Memory B cell (primary cell): ENCODE data around the gene ANAPC2.

ENCODE experiments used
- ATAC-seq: fragments of 150-1000 bp; cut with Tn5 transposase; 2 replicates; pipeline ENCODE4 v1.10.0; 2021; ENCODE audit warnings: low read depth, mild to moderate bottlenecking, moderate library complexity
- DNase-seq, 2 donors: peaks; one replicate each; pipeline ENCODE4 v3.0.0; 2022; ENCODE audit warnings: low spot score in 2 of 2
- H3K27ac Mint-ChIP-seq: one replicate; pipeline ENCODE4 v1.8.0; 2022; ENCODE audit warnings: mild to moderate bottlenecking, moderate library complexity, mixed read lengths
- H3K27me3 Mint-ChIP-seq: one replicate; pipeline ENCODE4 v1.8.0; 2022; ENCODE audit warnings: mixed read lengths
- H3K36me3 Mint-ChIP-seq: one replicate; pipeline ENCODE4 v1.8.0; 2022; ENCODE audit warnings: mild to moderate bottlenecking, mixed read lengths
- H3K4me1 Mint-ChIP-seq: one replicate; pipeline ENCODE4 v1.8.0; 2022; ENCODE audit warnings: mixed read lengths
- H3K4me3 Mint-ChIP-seq: one replicate; pipeline ENCODE4 v1.8.0; 2022; ENCODE audit warnings: mild to moderate bottlenecking, moderate library complexity, mixed read lengths
- H3K9me3 Mint-ChIP-seq: one replicate; pipeline ENCODE4 v1.8.0; 2022; ENCODE audit warnings: mixed read lengths

ANAPC2 gene

DNA sequence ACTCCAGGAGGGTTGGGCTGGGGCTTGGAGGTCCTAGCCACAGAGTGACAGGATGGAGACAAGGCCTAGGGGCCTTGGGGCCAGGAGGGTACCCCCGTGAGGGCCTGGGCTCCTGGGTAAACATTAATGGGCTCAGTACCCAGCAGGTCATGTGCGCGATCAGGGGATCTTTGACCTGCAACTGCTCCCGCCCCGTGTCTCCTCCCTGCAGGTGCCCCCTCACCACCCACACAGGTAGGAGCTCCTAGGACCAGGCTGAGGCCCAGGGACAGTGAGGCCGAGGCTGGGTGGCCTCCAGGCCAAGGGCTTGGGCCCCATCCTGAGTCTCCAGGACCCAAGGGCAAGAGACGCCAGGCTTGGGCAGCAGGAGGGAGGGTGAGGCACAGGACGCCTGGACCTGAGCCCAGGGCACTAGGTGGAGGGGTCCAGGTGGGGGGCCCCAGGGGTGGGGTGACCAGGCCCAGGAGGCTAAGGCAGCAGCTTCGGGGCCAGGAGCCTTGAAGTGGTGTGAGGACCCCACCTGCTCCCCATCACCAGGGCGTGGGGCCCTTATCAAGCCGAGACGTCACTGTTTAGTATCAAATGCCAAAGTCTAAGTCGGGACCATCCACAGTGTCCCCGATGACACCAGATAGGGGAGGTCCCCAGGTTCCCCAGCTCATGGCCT, 42.5 kb upstream of the ANAPC2 start, which contains the start of gene SLC34A3:
Gene SLC34A3, plus strand, starts transcription at position 197 of the 667 bp plus-strand sequence. CDS start 802 bp downstream, outside the sequence.
- Mint-ChIP-seq H3K4me3 (no peak within 1 kb of the TSS), H3K27me3 (peaks cover 12% of the 10 kb centered on the region), H3K4me1 (peaks cover 13% of the 10 kb centered on the region), H3K9me3 (no peaks in the 10 kb centered on the region), H3K27ac (no peak within 1 kb of the TSS), H3K36me3 (peaks cover 2% of the 10 kb centered on the region)
- DNase-seq (no peak), ATAC-seq (no peak)

DNA sequence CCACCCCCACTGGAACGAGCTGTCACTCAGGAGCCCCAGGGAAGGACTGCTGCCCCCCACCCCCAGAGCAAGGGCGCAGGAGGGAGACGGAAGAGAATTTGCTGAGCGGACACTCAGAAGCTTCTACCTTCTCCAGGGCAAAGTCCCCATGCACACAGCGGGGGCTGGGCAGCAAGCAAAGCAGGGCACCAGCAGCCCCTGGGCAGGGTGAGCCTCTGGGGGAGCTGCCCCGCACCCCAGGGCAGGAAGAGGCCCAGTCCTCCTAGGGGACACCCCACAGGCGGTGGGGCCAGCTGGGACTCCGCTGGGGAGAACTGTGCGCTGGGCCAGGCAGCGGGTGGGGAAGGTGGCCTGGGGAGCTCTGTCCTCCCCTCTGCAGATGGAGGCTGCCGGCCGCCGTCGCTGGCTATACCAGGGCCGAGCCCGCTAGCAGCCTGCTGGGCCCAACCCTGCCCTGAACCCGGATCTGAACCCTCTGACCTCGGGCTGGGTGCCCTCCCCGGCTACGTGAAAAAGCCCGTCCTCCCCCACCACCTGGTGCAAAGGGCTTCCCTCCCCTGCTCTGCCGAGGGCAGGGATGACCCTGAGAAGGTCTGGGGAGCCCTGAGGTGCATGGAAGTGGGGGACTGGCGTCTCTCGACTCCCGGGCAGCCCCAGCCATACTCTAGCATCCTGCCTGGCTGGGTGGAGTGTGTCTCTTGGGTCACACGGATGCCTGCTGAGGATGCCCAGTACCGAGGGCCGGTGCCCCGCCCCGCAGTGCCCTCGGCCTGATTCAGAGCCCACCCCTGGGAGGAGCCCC, 41.7 kb upstream of the ANAPC2 start:
- Mint-ChIP-seq H3K27me3 (peaks cover 12% of the 10 kb centered on the region), H3K4me1 (peaks cover 8% of the 10 kb centered on the region), H3K36me3 (peaks cover 2% of the 10 kb centered on the region), H3K4me3 (no peak overlapping the region), H3K27ac (no peak overlapping the region), H3K9me3 (no peaks in the 10 kb centered on the region)
- DNase-seq (no peak), ATAC-seq (no peak)

DNA sequence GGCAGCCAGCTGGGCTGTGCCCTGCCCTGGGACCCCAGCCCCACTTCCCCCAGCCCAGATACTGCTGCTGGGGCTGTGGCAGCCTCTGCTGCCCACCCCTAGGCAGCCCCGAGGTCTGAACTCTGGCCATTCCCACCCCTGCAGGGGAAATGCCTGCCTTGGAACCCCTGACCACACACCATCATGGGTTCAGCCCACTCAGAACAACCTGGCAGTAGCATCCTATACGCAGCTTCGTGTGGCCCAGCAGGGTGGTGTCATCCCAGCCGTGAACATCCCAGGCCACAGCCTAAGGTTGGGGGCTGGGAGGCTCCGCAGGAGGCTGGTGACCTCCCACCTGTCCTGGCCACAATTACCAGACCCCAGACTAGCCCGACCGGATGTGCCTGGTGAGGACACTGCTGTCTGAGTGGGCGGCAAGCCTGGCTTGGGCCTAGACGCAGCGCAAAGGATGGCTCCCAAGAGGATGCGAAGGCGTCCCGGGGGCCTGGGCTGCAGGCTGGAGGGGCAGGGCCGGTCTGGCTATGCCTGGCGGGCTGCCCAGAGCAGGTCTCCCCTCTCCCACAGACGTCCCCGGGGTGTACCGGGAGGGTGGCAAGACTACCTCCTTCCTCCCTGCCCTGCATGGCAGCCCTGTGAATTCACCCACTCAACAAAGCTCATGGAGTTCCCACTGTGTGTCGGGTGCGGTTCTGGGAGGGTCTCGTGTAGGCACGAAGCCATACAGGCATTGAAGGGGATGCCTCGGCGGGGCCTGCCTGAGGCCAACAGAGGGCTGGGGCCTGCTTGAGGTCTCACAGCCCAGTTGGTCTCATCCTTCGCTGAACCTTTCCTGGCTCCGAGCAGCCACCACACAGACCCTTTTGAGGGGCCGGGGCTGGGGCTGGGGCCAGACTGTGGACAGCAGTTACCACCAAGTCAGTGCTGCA, 40.9 kb upstream of the ANAPC2 start:
- Mint-ChIP-seq H3K4me3 (no peak overlapping the region), H3K4me1 (peaks cover 3% of the 10 kb centered on the region), H3K36me3 (peaks cover 2% of the 10 kb centered on the region), H3K9me3 (no peaks in the 10 kb centered on the region), H3K27me3 (peaks cover 6% of the 10 kb centered on the region), H3K27ac (no peak overlapping the region)
- DNase-seq, result no peak
- ATAC-seq, result no peak

DNA sequence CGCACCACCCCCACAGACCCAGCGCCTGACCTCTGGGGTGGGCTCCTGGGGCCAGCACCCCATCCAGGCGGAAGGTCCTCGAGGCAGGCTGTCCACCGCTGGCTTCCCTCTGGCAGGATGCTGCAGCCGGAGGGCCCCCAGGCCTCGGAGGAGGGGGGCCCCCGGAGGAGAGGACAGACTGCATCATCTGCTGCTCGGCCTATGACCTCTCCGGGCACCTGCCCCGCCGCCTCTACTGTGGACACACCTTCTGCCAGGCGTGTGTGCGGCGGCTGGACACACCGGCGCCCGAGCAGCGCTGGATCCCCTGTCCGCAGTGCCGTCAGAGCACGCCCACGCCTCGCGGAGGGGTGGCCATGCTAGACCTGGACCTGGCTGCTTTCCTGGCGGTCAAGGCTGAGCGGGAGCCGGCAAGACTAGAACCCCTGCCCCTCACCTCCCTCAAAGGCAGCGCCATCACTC, 40.2 kb upstream of the ANAPC2 start:
- no peaks in the 10 kb centered on the region for H3K9me3 Mint-ChIP-seq
- no peak overlapping the region for H3K4me3 Mint-ChIP-seq
- H3K4me1 Mint-ChIP-seq, result peaks cover 3% of the 10 kb centered on the region
- DNase-seq (no peak), ATAC-seq (no peak)
- no peak overlapping the region for H3K27ac Mint-ChIP-seq
- peaks cover 2% of the 10 kb centered on the region for H3K36me3 Mint-ChIP-seq
- H3K27me3 Mint-ChIP-seq, result peaks cover 6% of the 10 kb centered on the region

DNA sequence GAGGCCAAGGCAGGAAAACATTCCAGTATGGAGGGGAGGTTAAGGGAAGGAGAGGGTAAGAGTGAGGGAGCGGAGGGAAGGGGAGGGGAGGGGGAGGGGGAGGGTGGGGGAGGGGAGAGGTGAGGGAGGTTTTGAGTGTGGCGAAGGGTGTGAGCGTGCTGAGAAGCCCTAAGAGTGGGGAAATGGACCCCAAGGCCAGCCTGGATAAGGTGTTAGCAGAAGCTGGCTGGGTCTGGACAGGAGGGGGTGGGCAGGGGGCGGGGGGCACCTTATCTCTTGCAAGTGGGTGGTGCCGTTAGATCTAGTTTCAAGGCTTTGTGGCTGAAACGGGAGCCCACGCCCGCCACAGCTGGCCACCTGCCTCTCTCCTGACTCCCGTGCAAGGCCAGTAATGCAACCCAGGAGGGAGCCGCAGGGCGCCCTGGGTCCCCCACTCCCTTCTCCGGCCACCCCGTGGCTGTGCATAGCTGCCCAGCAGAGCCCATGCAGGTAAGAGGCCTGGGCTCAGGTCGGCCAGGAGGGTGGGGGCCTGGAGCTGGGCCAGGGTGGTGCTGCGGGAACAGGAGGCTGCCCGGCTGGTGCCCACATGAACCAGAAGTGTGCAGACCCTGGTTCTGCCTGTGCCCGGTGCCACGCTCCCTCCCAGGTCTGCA, 39.6 kb upstream of the ANAPC2 start:
- DNase-seq (no peak), ATAC-seq (no peak)
- Mint-ChIP-seq H3K4me1 (peaks cover 6% of the 10 kb centered on the region), H3K27me3 (peaks cover 6% of the 10 kb centered on the region), H3K4me3 (no peak overlapping the region), H3K9me3 (no peaks in the 10 kb centered on the region), H3K36me3 (peaks cover 2% of the 10 kb centered on the region), H3K27ac (peak overlapping the region; percentile 1)

DNA sequence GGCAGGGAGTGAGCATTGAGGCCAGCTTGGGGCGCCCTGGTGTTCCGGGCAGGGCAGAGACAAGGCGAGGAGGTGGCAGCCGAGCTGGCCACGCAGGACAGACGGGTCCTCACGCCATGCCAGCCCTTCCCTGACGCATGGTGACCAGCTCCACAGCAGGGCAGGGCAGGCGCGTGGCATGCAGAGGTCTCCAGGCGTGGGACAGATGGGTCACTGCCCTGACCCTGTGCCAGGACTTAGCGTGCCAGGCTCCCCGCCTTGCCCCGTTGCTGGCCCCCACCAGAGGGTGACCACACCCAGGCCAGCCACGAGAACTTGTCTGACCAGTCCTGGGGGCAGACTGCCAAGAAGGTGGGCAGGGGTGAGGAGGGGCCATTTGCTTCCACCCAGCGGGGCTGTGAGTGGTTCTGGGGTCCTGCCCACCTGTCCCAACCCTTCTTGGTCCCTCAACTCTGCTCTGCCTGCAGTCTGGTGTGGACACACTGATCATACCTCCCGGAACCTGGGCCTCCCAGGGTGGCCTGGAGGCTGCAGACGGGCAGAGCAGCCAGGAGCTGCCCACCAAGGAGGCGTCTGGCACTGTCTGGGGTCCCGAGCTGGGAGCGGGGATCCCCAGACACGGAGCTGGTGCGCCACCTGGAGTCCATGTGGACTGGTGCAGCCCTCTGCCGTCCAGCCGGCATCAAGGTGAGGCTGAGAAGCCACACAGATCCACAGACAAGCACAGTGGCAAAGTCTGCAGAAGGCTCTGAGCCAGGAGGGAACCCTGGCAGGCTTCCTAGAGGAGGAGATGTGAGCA, 38.9 kb upstream of the ANAPC2 start, which contains the start of gene RNF224:
Gene RNF224, plus strand, starts transcription at position 449 of the 799 bp plus-strand sequence. CDS start 834 bp downstream, outside the sequence.
- H3K36me3 Mint-ChIP-seq, result peaks cover 2% of the 10 kb centered on the region
- ATAC-seq (peak; percentile 42), DNase-seq (peak; percentile 78 to 84)
- H3K4me1 Mint-ChIP-seq, result peaks cover 7% of the 10 kb centered on the region
- peaks cover 6% of the 10 kb centered on the region for H3K27me3 Mint-ChIP-seq
- H3K9me3 Mint-ChIP-seq, result no peaks in the 10 kb centered on the region
- H3K27ac Mint-ChIP-seq, result peak within 1 kb of the TSS; percentile 1
- no peak within 1 kb of the TSS for H3K4me3 Mint-ChIP-seq

DNA sequence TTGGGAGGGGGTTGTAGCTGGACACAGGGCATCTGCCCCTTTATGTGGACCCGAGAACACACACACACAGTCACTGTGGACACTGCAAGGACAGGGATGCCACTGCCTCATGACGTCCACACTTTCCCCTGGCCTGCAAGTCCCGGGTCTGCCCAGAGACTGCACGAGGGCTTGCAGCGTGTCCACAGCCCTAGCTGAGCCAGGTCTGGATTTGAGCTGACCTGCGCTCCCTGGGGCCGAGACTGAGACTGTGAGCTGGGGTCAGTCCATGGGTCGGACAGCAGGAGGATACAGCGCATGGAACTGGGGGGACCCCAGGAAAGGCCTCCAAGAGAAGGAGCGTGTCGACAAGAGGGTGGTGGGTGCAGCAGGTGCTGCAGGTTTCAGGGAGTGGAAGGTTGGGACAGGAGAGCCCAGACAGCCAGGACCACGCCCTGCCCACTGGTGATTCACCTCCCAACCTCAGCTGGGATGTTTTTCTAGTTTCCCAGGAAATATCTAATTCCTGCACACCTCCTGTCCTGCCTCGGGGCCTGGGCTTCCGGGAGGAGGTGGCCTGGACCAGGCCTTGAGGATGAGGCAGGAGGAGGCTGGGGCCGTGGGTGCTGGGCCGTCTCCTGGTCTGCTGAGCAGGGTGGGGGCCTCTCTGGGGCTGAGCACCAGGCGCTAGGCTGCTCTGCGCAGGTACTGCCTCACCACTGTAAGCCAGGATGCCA, 38.1 kb upstream of the ANAPC2 start:
- Mint-ChIP-seq H3K27ac (no peak overlapping the region), H3K4me3 (no peak overlapping the region)

DNA sequence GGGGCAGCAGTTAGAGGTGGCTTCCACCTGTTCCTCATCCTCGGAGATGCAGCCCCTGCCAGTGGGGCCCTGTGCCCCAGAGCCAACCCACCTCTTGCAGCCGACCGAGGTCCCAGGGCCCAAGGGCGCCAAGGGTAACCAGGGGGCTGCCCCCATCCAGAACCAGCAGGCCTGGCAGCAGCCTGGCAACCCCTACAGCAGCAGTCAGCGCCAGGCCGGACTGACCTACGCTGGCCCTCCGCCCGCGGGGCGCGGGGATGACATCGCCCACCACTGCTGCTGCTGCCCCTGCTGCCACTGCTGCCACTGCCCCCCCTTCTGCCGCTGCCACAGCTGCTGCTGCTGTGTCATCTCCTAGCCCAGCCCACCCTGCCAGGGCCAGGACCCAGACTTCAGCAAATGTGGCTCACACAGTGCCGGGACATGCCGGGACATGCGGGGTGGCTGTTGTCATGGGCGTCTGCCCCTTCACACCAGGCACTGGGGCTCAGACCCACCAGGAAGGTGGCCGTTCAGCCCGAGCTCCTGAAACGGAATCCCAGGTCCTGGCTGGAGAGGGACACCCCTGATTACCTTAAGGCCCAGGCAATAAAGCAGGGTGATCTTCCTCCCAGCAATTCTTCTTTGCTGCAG, 37.5 kb upstream of the ANAPC2 start:
- Mint-ChIP-seq H3K9me3 (no peaks in the 10 kb centered on the region), H3K36me3 (peaks cover 2% of the 10 kb centered on the region), H3K27ac (no peak overlapping the region), H3K4me3 (no peak overlapping the region), H3K27me3 (peaks cover 5% of the 10 kb centered on the region), H3K4me1 (peaks cover 7% of the 10 kb centered on the region)
- no peak for ATAC-seq
- no peak for DNase-seq

More for the DNA sequence above, 38.1 kb upstream of the ANAPC2 start:
- Mint-ChIP-seq H3K27me3 (peaks cover 4% of the 10 kb centered on the region), H3K36me3 (peaks cover 2% of the 10 kb centered on the region), H3K9me3 (no peaks in the 10 kb centered on the region), H3K4me1 (peaks cover 7% of the 10 kb centered on the region)
- ATAC-seq (no peak), DNase-seq (no peak)

DNA sequence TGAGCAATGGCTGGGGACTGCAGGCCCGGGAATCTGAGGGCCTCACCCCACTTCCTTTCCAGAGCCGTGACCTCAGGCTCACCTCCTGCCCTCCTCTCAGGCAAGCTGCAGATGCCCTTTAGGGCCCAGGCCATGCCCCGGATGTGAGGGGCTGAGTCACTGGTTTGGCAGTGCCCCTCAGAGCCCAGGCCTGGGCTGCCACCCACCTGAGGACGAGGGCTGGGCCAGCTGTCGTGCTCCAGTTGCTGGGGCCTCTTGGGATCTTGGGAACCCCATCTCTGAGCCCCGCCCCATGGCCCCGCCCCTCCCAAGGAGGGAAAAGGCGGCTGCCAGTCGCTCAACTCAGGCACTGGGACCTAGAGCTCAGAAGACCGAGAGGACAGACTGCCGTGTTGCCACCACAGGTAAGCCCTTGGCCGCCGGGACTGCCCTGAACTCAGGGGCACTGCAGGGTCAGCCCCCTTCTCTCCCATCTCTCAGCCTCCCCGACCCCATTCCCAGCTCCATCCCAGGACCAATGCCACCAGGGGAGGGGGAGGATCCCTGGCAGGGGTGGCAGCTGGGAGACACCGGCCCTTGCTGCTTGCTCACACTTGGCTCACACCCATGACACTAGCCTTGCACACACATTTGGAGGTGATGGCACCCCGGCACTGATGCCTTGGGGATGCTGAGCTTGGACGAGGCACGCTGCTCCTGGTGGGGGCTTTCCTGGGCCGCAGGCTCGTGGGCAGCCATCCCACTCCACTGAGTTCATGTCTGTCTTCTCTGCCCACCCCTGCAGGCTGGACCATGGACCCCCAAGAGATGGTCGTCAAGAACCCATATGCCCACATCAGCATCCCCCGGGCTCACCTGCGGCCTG, 36.7 kb upstream of the ANAPC2 start, which contains the start of gene CYSRT1:
Gene CYSRT1, plus strand, starts transcription at position 345 of the 865 bp plus-strand sequence. Its CDS starts 448 bp downstream, at position 793.
- H3K36me3 Mint-ChIP-seq, result peaks cover 2% of the 10 kb centered on the region
- H3K27ac Mint-ChIP-seq, result no peak within 1 kb of the TSS
- H3K4me1 Mint-ChIP-seq, result peaks cover 7% of the 10 kb centered on the region
- no peak for ATAC-seq
- H3K27me3 Mint-ChIP-seq, result peaks cover 7% of the 10 kb centered on the region
- peak within 1 kb of the TSS; percentile 89 for H3K4me3 Mint-ChIP-seq
- DNase-seq, result no peak
- H3K9me3 Mint-ChIP-seq, result no peaks in the 10 kb centered on the region

DNA sequence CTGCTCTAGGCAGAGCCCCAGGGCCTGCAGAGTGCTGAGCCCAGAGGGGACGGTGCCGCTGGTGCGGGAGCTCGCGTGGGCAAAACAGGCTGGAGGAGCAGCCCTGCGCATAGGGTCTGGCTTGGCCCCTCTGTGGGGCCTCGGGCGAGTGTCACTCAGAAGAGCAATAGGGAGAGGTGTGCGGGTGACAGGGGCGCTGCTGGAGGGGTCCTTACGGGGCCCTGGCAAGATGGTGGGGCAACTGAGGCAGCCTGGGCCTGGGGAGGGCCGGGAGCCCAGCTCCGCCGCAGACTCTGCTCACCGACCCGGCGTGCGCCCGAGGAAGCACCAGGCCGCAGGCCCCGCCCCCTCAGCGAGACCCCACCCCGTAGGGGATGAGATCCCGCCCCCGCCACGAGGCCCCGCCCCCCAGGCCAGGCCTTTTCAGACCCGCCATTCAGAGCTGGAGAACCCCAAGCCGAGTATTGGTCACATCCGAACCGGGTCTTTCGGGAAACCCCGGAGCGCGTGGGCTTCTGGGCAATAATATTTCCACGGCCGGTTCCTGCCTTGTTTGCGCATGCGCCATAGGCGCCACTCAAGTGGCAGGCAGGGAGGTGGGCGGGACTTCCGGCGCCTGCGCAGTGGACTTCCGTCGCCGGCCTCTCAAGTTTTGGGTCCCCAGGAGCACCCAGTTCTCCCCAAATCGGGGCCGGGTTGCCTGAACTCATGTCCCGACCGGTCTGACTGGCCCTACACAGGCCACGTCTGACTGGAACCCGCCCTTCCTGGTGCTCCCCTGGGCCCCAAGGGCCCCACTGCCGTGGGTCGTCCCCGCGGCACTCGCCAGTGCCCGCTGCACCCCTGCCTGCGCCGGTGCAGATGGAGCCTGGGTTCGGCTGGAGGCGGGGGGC, 35.0 kb upstream of the ANAPC2 start:
- Mint-ChIP-seq H3K9me3 (no peaks in the 10 kb centered on the region), H3K4me3 (peak overlapping the region; percentile 89), H3K4me1 (peaks cover 7% of the 10 kb centered on the region), H3K27me3 (peaks cover 6% of the 10 kb centered on the region), H3K36me3 (peaks cover 2% of the 10 kb centered on the region), H3K27ac (peak overlapping the region; percentile 75)
- DNase-seq, result peak; percentile 95 to 96
- peak; percentile 87 for ATAC-seq
